ENCODE data around the gene RNF182.

DNA sequence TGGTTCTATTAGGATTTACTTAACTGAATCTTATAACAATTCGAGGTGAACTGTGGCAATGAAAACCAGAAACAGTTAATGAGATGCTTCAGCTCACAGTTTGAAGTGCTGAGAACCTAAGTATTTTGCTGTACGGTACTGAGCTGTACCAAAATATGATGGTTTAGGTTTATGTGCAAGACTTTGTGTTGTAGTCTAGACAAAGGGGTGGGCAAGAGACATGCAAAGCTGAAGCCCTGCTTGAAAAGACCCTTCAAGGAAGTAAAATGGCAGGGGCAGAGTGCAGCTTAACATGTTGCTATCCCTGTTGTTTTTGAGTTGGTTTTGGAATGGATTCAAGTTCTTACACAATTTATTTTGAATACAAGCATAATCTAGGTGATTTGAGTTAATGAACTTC, 54.0 kb downstream of the RNF182 start:
- TF ChIP-seq, protein P1, sequence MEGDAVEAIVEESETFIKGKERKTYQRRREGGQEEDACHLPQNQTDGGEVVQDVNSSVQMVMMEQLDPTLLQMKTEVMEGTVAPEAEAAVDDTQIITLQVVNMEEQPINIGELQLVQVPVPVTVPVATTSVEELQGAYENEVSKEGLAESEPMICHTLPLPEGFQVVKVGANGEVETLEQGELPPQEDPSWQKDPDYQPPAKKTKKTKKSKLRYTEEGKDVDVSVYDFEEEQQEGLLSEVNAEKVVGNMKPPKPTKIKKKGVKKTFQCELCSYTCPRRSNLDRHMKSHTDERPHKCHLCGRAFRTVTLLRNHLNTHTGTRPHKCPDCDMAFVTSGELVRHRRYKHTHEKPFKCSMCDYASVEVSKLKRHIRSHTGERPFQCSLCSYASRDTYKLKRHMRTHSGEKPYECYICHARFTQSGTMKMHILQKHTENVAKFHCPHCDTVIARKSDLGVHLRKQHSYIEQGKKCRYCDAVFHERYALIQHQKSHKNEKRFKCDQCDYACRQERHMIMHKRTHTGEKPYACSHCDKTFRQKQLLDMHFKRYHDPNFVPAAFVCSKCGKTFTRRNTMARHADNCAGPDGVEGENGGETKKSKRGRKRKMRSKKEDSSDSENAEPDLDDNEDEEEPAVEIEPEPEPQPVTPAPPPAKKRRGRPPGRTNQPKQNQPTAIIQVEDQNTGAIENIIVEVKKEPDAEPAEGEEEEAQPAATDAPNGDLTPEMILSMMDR (IDR thresholded peaks at IDR 0.05 in 8 of 11, conservative IDR thresholded peaks at IDR 0.05 in 3 of 11): no peak
- TF ChIP-seq POLR2A (IDR thresholded peaks at IDR 0.05) (no peak), POLR2AphosphoS5 (IDR thresholded peaks at IDR 0.05) (no peak)
